Hepatocyte (in vitro differentiated cells): ENCODE measurements around the gene PTPRZ1. TPM values are rescaled to one million over a fixed set of nuclear protein-coding genes. Genes with fewer than 3 reads are reported as not detected.

Experiments used
- DNase-seq: peaks from one replicate; pipeline ENCODE4 v3.0.0-alpha.2; 2016; ENCODE audit warnings: low spot score
- H2AFZ ChIP-seq: fragments of 200-600 bp; sonication (generic); 2 replicates; pipeline ENCODE4 v1.6.0; 2016; ENCODE audit warnings: antibody characterized with exemption, mild to moderate bottlenecking
- H3K27ac ChIP-seq: fragments of 200-600 bp; sonication (generic); 2 replicates; pipeline ENCODE4 v1.5.1; 2016; ENCODE audit warnings: mild to moderate bottlenecking
- H3K27me3 ChIP-seq: fragments of 200-600 bp; sonication (generic); 2 replicates; pipeline ENCODE4 v1.6.1; 2016
- H3K36me3 ChIP-seq: fragments of 200-600 bp; sonication (generic); replicated peaks from 2 replicates; pipeline ENCODE4 v1.5.1; 2016; ENCODE audit warnings: low read depth; ENCODE audit not compliant: insufficient read depth
- H3K4me1 ChIP-seq: fragments of 200-600 bp; sonication (generic); 2 replicates; pipeline ENCODE4 v1.5.1; 2016; ENCODE audit warnings: mild to moderate bottlenecking, moderate library complexity; ENCODE audit not compliant: insufficient read depth
- H3K4me2 ChIP-seq: fragments of 200-600 bp; sonication (generic); 2 replicates; pipeline ENCODE4 v1.6.0; 2016
- H3K4me3 ChIP-seq: fragments of 200-600 bp; sonication (generic); 2 replicates; pipeline ENCODE4 v1.5.1; 2016; ENCODE audit warnings: mild to moderate bottlenecking
- H3K79me2 ChIP-seq: fragments of 200-600 bp; sonication (generic); 2 replicates; pipeline ENCODE4 v1.6.0; 2017; ENCODE audit warnings: mild to moderate bottlenecking
- H3K9me2 ChIP-seq: fragments of 200-600 bp; sonication (generic); replicated peaks from 2 replicates; pipeline ENCODE4 v1.6.0; 2017; ENCODE audit warnings: mild to moderate bottlenecking; ENCODE audit not compliant: insufficient read depth
- H3K9me3 ChIP-seq: fragments of 200-600 bp; sonication (generic); 2 replicates; pipeline ENCODE4 v1.5.1; 2016; ENCODE audit warnings: low read depth, mild to moderate bottlenecking
- H4K20me1 ChIP-seq: fragments of 200-600 bp; sonication (generic); 2 replicates; pipeline ENCODE4 v1.6.0; 2016; ENCODE audit warnings: mild to moderate bottlenecking; ENCODE audit not compliant: insufficient read depth, poor library complexity, severe bottlenecking
- CTCF ChIP-seq: fragments of 200-600 bp; sonication (generic); IDR thresholded peaks from 2 replicates; pipeline ENCODE4 v1.5.1; 2016; ENCODE audit warnings: antibody characterized with exemption, mild to moderate bottlenecking; ENCODE audit not compliant: poor library complexity
- EZH2 ChIP-seq: fragments of 200-600 bp; sonication (generic); IDR thresholded peaks from 2 replicates; pipeline ENCODE4 v1.6.1; 2016; ENCODE audit warnings: antibody characterized with exemption, mild to moderate bottlenecking, borderline replicate concordance
- EZH2phosphoT487 ChIP-seq: fragments of 200-600 bp; sonication (generic); IDR thresholded peaks from one replicate; pipeline ENCODE4 v1.6.1; 2018; ENCODE audit warnings: antibody characterized with exemption, mild to moderate bottlenecking, low read depth, moderate library complexity; ENCODE audit not compliant: unreplicated experiment, severe bottlenecking
- WGBS: methylation state at CpG from one replicate; pipeline ENCODE4 v1.1.6; 2016; ENCODE audit warnings: low lambda C conversion rate; ENCODE audit errors: missing lambda C conversion rate; 5-methylcytosine and 5-hydroxymethylcytosine counted together
- polyA plus RNA-seq: library from polyadenylated mRNA; unstranded; fragments of >200 nt; fragmentation: Nextera tagmentation; extraction: Ambion mirVana; gene quantifications from 2 replicates; pipeline ENCODE4 v1.2.1, GENCODE V29; 2016
- total RNA-seq: library from RNA; depleted of rRNA; stranded (reverse); fragments of >200 nt; gene quantifications from 2 replicates; pipeline ENCODE4 v1.2.3, GENCODE V29; 2014

Gene PTPRZ1
- total and polyA plus RNA-seq, 2 experiments from 2014 or later: 0.41 to 5.0 TPM

GRCh38 chr7:122055073-122055472, 182.1 kb downstream of the PTPRZ1 start:
- Histone ChIP-seq H3K36me3 (no peaks in the 10 kb centered on the region), H3K9me2 (no peaks in the 10 kb centered on the region), H4K20me1 (no peaks in the 10 kb centered on the region), H3K27me3 (no peaks in the 10 kb centered on the region), H3K9me3 (no peaks in the 10 kb centered on the region), H3K79me2 (no peaks in the 10 kb centered on the region), H3K4me1 (peaks cover 7% of the 10 kb centered on the region), H3K27ac (no peak overlapping the region), H3K4me2 (no peak overlapping the region), H2AFZ (no peak overlapping the region), H3K4me3 (no peak overlapping the region)
- no peak for TF ChIP-seq CTCF
- TF ChIP-seq EZH2phosphoT487: no peak
- TF ChIP-seq EZH2: no peak
- no peak for DNase-seq
- WGBS: 54% methylated on average over 1 of the region's 1 CpG

GRCh38 chr7:122056977-122057376, 184.0 kb downstream of the PTPRZ1 start:
- no peak overlapping the region for H3K4me3 ChIP-seq
- no peak overlapping the region for H2AFZ ChIP-seq
- no peaks in the 10 kb centered on the region for H3K36me3 ChIP-seq
- no peaks in the 10 kb centered on the region for H4K20me1 ChIP-seq
- H3K27ac ChIP-seq: no peak overlapping the region
- H3K4me2 ChIP-seq: no peak overlapping the region
- TF ChIP-seq EZH2 (no peak), EZH2phosphoT487 (no peak), CTCF (no peak)
- no peaks in the 10 kb centered on the region for H3K9me2 ChIP-seq
- 92% methylated on average over 2 of the region's 2 CpGs for WGBS
- H3K79me2 ChIP-seq: no peaks in the 10 kb centered on the region
- H3K27me3 ChIP-seq: no peaks in the 10 kb centered on the region
- peaks cover 7% of the 10 kb centered on the region for H3K4me1 ChIP-seq
- H3K9me3 ChIP-seq: no peaks in the 10 kb centered on the region
- DNase-seq: no peak

- H3K36me3 ChIP-seq: no peaks in the 10 kb centered on the region
- H4K20me1 ChIP-seq: no peaks in the 10 kb centered on the region
- DNase-seq: no peak
- H3K4me3 ChIP-seq: no peak overlapping the region
- H3K79me2 ChIP-seq: no peaks in the 10 kb centered on the region
- H2AFZ ChIP-seq: no peak overlapping the region
- no peak overlapping the region for H3K4me2 ChIP-seq
- H3K27me3 ChIP-seq: no peaks in the 10 kb centered on the region
- H3K9me2 ChIP-seq: no peaks in the 10 kb centered on the region
- H3K27ac ChIP-seq: no peak overlapping the region
- H3K9me3 ChIP-seq: no peaks in the 10 kb centered on the region
- TF ChIP-seq EZH2: no peak
- no peak for TF ChIP-seq CTCF
- TF ChIP-seq EZH2phosphoT487: no peak
- H3K4me1 ChIP-seq: peaks cover 3% of the 10 kb centered on the region
- WGBS: 69% methylated on average over 4 of the region's 4 CpGs
Observed at GRCh38 chr7:122059542-122059941, 186.6 kb downstream of the PTPRZ1 start.

- Histone ChIP-seq H3K9me3 (no peaks in the 10 kb centered on the region), H4K20me1 (no peaks in the 10 kb centered on the region)
- DNase-seq: no peak
Observed at GRCh38 chr7:122063146-122063545, 190.2 kb downstream of the PTPRZ1 start.

More at GRCh38 chr7:122063146-122063545, 190.2 kb downstream of the PTPRZ1 start:
- Histone ChIP-seq H2AFZ (no peak overlapping the region), H3K9me2 (no peaks in the 10 kb centered on the region), H3K27me3 (no peaks in the 10 kb centered on the region), H3K4me1 (no peaks in the 10 kb centered on the region), H3K27ac (no peak overlapping the region), H3K4me2 (no peak overlapping the region), H3K79me2 (no peaks in the 10 kb centered on the region), H3K4me3 (no peak overlapping the region), H3K36me3 (no peaks in the 10 kb centered on the region)
- TF ChIP-seq EZH2 (no peak), EZH2phosphoT487 (no peak), CTCF (no peak)
